BE2C (cell line): ENCODE measurements around the gene DCDC2.

Experiments used
- DNase-seq: peaks from one replicate; pipeline ENCODE4 v3.0.0-alpha.2; 2020
- H3K27me3 ChIP-seq: fragments of 250-450 bp; sonication (Bioruptor Pico); 2 replicates; pipeline ENCODE4 v1.5.1; 2020; ENCODE audit warnings: mild to moderate bottlenecking
- H3K36me3 ChIP-seq: fragments of 250-450 bp; sonication (Bioruptor Pico); 2 replicates; pipeline ENCODE4 v1.5.1; 2020; ENCODE audit warnings: mild to moderate bottlenecking
- H3K4me1 ChIP-seq: fragments of 250-450 bp; sonication (Bioruptor Pico); 2 replicates; pipeline ENCODE4 v1.5.1; 2020
- H3K4me3 ChIP-seq: 2 replicates; pipeline ENCODE4 v1.5.1; 2011; ENCODE audit warnings: low read depth, low read length
- H3K9me3 ChIP-seq: fragments of 250-450 bp; sonication (Bioruptor Pico); 2 replicates; pipeline ENCODE4 v1.5.1; 2020
- TF ChIP-seq, protein P1 (sequence below): IDR thresholded peaks from 2 replicates; pipeline ENCODE4 v1.5.1; 2012; ENCODE audit warnings: mild to moderate bottlenecking, low read depth, low read length

The DCDC2 gene

DNA sequence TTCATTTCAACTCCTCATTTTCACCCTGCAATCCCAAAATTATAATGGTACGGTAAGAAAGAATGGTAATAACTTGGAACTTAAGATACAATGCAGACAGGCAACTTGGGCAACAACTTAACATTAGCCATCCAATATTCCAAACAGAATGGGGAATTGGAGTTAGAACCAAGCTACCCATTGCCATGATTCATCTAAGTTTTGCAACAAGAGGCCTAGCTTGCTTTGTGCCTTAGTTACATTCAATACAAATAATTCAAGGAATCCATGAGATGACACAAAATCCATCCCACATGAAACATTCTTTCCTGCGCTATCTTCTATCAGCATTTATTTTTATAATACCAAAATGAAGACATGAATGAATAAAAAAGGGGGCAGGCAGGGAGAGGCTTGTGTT lies 28.4 kb downstream of the DCDC2 start:
- peaks cover 5% of the 10 kb centered on the region; the same call in 1 of the 2 replicates for H3K27me3 ChIP-seq
- TF ChIP-seq, protein P1, sequence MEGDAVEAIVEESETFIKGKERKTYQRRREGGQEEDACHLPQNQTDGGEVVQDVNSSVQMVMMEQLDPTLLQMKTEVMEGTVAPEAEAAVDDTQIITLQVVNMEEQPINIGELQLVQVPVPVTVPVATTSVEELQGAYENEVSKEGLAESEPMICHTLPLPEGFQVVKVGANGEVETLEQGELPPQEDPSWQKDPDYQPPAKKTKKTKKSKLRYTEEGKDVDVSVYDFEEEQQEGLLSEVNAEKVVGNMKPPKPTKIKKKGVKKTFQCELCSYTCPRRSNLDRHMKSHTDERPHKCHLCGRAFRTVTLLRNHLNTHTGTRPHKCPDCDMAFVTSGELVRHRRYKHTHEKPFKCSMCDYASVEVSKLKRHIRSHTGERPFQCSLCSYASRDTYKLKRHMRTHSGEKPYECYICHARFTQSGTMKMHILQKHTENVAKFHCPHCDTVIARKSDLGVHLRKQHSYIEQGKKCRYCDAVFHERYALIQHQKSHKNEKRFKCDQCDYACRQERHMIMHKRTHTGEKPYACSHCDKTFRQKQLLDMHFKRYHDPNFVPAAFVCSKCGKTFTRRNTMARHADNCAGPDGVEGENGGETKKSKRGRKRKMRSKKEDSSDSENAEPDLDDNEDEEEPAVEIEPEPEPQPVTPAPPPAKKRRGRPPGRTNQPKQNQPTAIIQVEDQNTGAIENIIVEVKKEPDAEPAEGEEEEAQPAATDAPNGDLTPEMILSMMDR, result no peak
- no peaks in the 10 kb centered on the region for H3K4me1 ChIP-seq
- DNase-seq, result no peak
- no peaks in the 10 kb centered on the region for H3K9me3 ChIP-seq
- no peaks in the 10 kb centered on the region for H3K36me3 ChIP-seq
- H3K4me3 ChIP-seq, result no peak overlapping the region

GRCh38 chr6:24329022-24329421 lies 28.8 kb downstream of the DCDC2 start:
- TF ChIP-seq, protein P1, result no peak
- peaks cover 5% of the 10 kb centered on the region; the same call in 1 of the 2 replicates for H3K27me3 ChIP-seq
- H3K4me1 ChIP-seq, result no peaks in the 10 kb centered on the region
- H3K9me3 ChIP-seq, result no peaks in the 10 kb centered on the region
- H3K4me3 ChIP-seq, result no peak overlapping the region
- DNase-seq, result no peak
- no peaks in the 10 kb centered on the region for H3K36me3 ChIP-seq

DNA sequence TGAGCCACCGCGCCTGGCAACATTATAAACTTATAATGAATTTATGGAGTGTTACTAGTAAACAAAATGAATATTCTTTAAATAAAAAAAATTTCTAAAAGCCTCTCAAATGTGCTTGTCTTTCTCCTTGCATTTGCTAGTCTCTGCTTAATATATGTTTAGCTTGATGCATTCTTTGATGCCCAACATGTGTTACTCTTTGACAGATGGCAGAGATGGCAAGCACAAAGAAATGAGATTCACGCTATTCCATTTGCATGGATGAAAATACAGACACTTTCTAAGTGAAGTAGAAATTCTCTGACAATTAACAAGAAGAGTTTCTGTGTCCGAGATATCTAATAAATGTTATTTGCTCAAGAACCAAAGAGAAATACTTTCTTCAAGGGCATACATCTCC lies 30.1 kb downstream of the DCDC2 start:
- Histone ChIP-seq H3K4me1 (no peaks in the 10 kb centered on the region), H3K9me3 (no peaks in the 10 kb centered on the region), H3K4me3 (no peak overlapping the region), H3K27me3 (peaks cover 11% of the 10 kb centered on the region), H3K36me3 (no peaks in the 10 kb centered on the region)
- DNase-seq, result no peak
- TF ChIP-seq, protein P1, result no peak

DNA sequence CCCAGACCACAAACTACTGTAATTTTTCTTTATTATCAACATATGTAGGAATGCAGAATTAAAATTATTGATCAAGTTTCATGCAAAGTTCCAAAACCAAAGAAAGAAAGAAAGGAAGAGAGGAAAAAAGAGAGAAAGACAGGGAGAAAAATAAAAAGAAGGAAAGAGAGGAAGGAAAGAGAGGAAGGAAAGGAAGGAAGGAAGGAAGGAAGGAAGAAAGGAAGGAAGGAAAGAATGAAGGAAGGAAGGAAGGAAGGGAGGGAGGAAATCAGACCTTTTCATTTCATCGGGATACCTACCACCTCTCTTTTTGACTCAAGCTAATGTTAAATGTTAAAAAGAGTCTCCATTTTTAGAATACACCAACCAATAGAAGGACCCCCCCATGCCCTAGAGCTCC lies 31.9 kb downstream of the DCDC2 start:
- no peaks in the 10 kb centered on the region for H3K9me3 ChIP-seq
- no peaks in the 10 kb centered on the region for H3K36me3 ChIP-seq
- H3K4me1 ChIP-seq, result no peaks in the 10 kb centered on the region
- H3K4me3 ChIP-seq, result no peak overlapping the region
- peaks cover 11% of the 10 kb centered on the region for H3K27me3 ChIP-seq
- TF ChIP-seq, protein P1, result no peak
- DNase-seq, result no peak

DNA sequence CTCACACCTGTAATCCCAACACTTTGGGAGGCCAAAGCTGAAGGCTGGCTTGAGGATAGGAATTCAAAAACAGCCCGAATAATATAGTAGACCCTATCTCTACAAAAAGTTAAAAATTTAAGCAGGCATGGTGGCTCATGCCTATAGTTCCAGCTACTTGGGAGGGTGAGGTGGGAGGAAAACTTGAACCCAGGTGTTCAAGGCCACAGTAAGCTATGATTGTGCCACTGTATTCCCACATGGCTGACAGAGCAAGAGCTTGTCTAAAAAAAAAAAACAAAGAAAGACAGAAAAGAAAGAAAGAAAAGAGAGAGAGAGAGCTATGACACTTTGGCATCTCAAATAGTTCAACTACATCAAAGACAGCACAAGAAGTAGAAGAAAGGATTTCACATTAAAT lies 33.2 kb downstream of the DCDC2 start:
- Histone ChIP-seq H3K4me3 (no peak overlapping the region), H3K9me3 (no peaks in the 10 kb centered on the region), H3K4me1 (no peaks in the 10 kb centered on the region), H3K36me3 (no peaks in the 10 kb centered on the region), H3K27me3 (peaks cover 11% of the 10 kb centered on the region)
- TF ChIP-seq, protein P1, result no peak
- DNase-seq, result no peak

GRCh38 chr6:24323632-24324337 lies 34.1 kb downstream of the DCDC2 start:
- TF ChIP-seq, protein P1, result no peak
- Histone ChIP-seq H3K4me1 (no peaks in the 10 kb centered on the region), H3K4me3 (no peak overlapping the region), H3K9me3 (no peaks in the 10 kb centered on the region), H3K27me3 (peaks cover 11% of the 10 kb centered on the region), H3K36me3 (no peaks in the 10 kb centered on the region)
- no peak for DNase-seq
